Measurements from ENCODE around the gene ANKZF1. TPM values are rescaled to one million over a fixed set of nuclear protein-coding genes. Genes with fewer than 3 reads are reported as not detected.

Gene ANKZF1
- polyA plus RNA-seq, 3 donors: 7.6 to 79.3 (median 10.4) TPM

- H3K27ac Mint-ChIP-seq: peak overlapping the region; percentile 74 to 97 (median 94)
- H3K4me1 ChIP-seq (ENCODE audit: control insufficient read depth in 1 of 2, insufficient read depth in 2 of 2, low read length in 2 of 2): peaks cover 63 to 65% of the 10 kb centered on the region in 2 donors
- no peaks in the 10 kb centered on the region for H3K27me3 ChIP-seq (ENCODE audit: control insufficient read depth in 2 of 2, insufficient read depth in 2 of 2, low read length in 2 of 2)
Measured at GRCh38 chr2:219244789-219245147, 15.2 kb downstream of the ANKZF1 start.

More at GRCh38 chr2:219244789-219245147, 15.2 kb downstream of the ANKZF1 start:
- no CpG with 5 or more reads among the region's 6 CpGs for WGBS (ENCODE audit: insufficient coverage)
- peak overlapping the region; percentile 83 for H3K4me2 ChIP-seq (replicated peaks; ENCODE audit: extremely low read depth, low read length, poor library complexity, severe bottlenecking)
- TF ChIP-seq CTCF (IDR thresholded peaks at IDR 0.05): no peak
- intact Hi-C loops (cut with micrococcal nuclease): loop anchor here in 1 of 2 donors (1.0 kb wide), 1 partner anchor 66 kb away; the partner anchor contains the start of gene RETREG2
- no peak for DNase-seq
- peak overlapping the region; percentile 57 to 83 (median 66) for H3K4me3 ChIP-seq (replicated peaks in 1 of 3; ENCODE audit: low read depth in 2 of 3, low read length in 3 of 3)
- Mint-ChIP-seq H3K36me3 (peaks cover 20 to 34% of the 10 kb centered on the region in 2 donors), H3K27me3 (ENCODE audit: low read depth in 3 of 3) (peaks cover 0 to 1% (median 1%) of the 10 kb centered on the region in 3 donors), H3K9me3 (no peaks in the 10 kb centered on the region), H3K4me1 (peaks cover 62% of the 10 kb centered on the region), H3K4me3 (peak overlapping the region; percentile 83 to 90)
- peaks cover 45% of the 10 kb centered on the region for H3K79me2 ChIP-seq (ENCODE audit: insufficient read depth, low read length)
- H3K27ac ChIP-seq (ENCODE audit: low read depth in 1 of 2, low read length in 2 of 2): peak overlapping the region; percentile 72 to 89
- H2AFZ ChIP-seq (ENCODE audit: insufficient read depth, low read depth, low read length, poor library complexity, severe bottlenecking): peak overlapping the region; percentile 87
- H3K9me3 ChIP-seq (replicated peaks in 1 of 2; ENCODE audit: control insufficient read depth in 1 of 2, insufficient read depth in 1 of 2, low read length in 2 of 2): no peaks in the 10 kb centered on the region
- peaks cover under 1% of the 10 kb centered on the region for H4K20me1 ChIP-seq (ENCODE audit: insufficient read depth, low read length)
- H3K36me3 ChIP-seq (replicated peaks in 1 of 2; ENCODE audit: control insufficient read depth in 1 of 2, insufficient read depth in 2 of 2, low read length in 2 of 2): peaks cover 5 to 23% of the 10 kb centered on the region in 2 donors
- H3K9ac ChIP-seq (ENCODE audit: insufficient read depth, low read length, poor library complexity, severe bottlenecking): peak overlapping the region; percentile 79

All from CD14-positive monocyte (primary cell).